Caco-2 (cell line): Measurements from ENCODE around the gene GOSR2. TPM values are rescaled to one million over a fixed set of nuclear protein-coding genes. Genes with fewer than 3 reads are reported as not detected.

Source experiments
- BruUV-seq: library from RNA; stranded (reverse); fragments of 400-500 nt; replicated peaks from 2 replicates; lab custom pipeline; 2021; lab: Mats Ljungman, UMichigan
- CTCF ChIA-PET: fragments of 300-600 bp; sonication (Branson Sonifier 250); formaldehyde crosslinking; loops from one replicate; lab custom pipeline; 2022; ENCODE audit warnings: antibody characterized with exemption; lab: Charles Lee
- POLR2A ChIA-PET: fragments of 300-600 bp; sonication (Branson Sonifier 250); formaldehyde crosslinking; loops from one replicate; lab custom pipeline; 2022; ENCODE audit warnings: antibody characterized with exemption; lab: Charles Lee
- DNase-seq, 2 experiments: peaks; one replicate each; pipeline versions ENCODE4 v3.0.0 to v3.0.0-alpha.2; 2020 to 2022
- H3K27me3 ChIP-seq: replicated peaks from 2 replicates; pipeline ENCODE4 v1.6.0; 2011; ENCODE audit warnings: low read length; ENCODE audit not compliant: control insufficient read depth, insufficient read depth
- H3K36me3 ChIP-seq: 2 replicates; pipeline ENCODE4 v1.5.1; 2011; ENCODE audit warnings: low read length; ENCODE audit not compliant: control insufficient read depth, insufficient read depth
- H3K4me1 ChIP-seq: fragments of 250-450 bp; sonication (Bioruptor Pico); 2 replicates; pipeline ENCODE4 v1.5.1; 2020; ENCODE audit warnings: mild to moderate bottlenecking
- H3K4me3 ChIP-seq: 2 replicates; pipeline ENCODE4 v1.5.1; 2011; ENCODE audit warnings: low read depth, mild to moderate bottlenecking, control low read depth, low read length
- H3K9me3 ChIP-seq: fragments of 250-450 bp; sonication (Bioruptor Pico); 2 replicates; pipeline ENCODE4 v1.5.1; 2020; ENCODE audit warnings: mild to moderate bottlenecking, moderate library complexity
- H3K27ac Mint-ChIP-seq: one replicate; pipeline ENCODE4 v1.8.0; 2022; ENCODE audit warnings: mixed read lengths; ENCODE audit not compliant: unreplicated experiment
- H3K27me3 Mint-ChIP-seq: one replicate; pipeline ENCODE4 v1.8.0; 2022; ENCODE audit warnings: mixed read lengths; ENCODE audit not compliant: insufficient read depth, unreplicated experiment
- H3K36me3 Mint-ChIP-seq: one replicate; pipeline ENCODE4 v1.8.0; 2022; ENCODE audit warnings: mild to moderate bottlenecking, mixed read lengths; ENCODE audit not compliant: insufficient read depth, unreplicated experiment
- H3K4me1 Mint-ChIP-seq: one replicate; pipeline ENCODE4 v1.8.0; 2022; ENCODE audit warnings: low read depth, mixed read lengths; ENCODE audit not compliant: unreplicated experiment
- H3K4me3 Mint-ChIP-seq: one replicate; pipeline ENCODE4 v1.8.0; 2022; ENCODE audit warnings: mild to moderate bottlenecking, moderate library complexity, mixed read lengths; ENCODE audit not compliant: unreplicated experiment
- H3K9me3 Mint-ChIP-seq: one replicate; pipeline ENCODE4 v1.8.0; 2022; ENCODE audit warnings: mixed read lengths; ENCODE audit not compliant: unreplicated experiment
- CTCF ChIP-seq, 2 experiments: fragments of 200-600 bp in 1 of 2; IDR thresholded peaks; 1 replicate in 1 of 2; 2 replicates in 1 of 2; pipeline versions ENCODE4 v1.5.1 to v1.8.0; 2011 to 2022; ENCODE audit warnings: antibody characterized with exemption in 1 of 2, control low read depth in 1 of 2, inconsistent platforms in 1 of 2, low read depth in 1 of 2, low read length in 1 of 2, mild to moderate bottlenecking in 1 of 2, moderate library complexity in 1 of 2; ENCODE audit not compliant: insufficient read depth in 1 of 2, severe bottlenecking in 1 of 2, unreplicated experiment in 1 of 2
- intact Hi-C: fragments of 100-400 bp; cut with micrococcal nuclease; formaldehyde crosslinking; loops from one replicate; pipeline ENCODE4 v1.10.0; 2022; ENCODE audit not compliant: unreplicated experiment
- total RNA-seq: library from RNA; stranded (reverse); gene quantifications from 2 replicates; pipeline ENCODE4 v1.2.3, GENCODE V29; 2022

Gene GOSR2
- total RNA-seq, 1 experiment from 2014 or later, result 84.0 TPM

- Mint-ChIP-seq H3K27me3 (no peaks in the 10 kb centered on the region), H3K4me3 (peak overlapping the region; percentile 93), H3K36me3 (peaks cover 12% of the 10 kb centered on the region), H3K4me1 (peaks cover under 1% of the 10 kb centered on the region), H3K27ac (peak overlapping the region; percentile 100), H3K9me3 (no peaks in the 10 kb centered on the region)
- peaks cover 18% of the 10 kb centered on the region for H3K4me1 ChIP-seq
- no peak for DNase-seq
- BruUV-seq, result TSS peak; percentile 80
- no peaks in the 10 kb centered on the region for H3K36me3 ChIP-seq
- TF ChIP-seq CTCF (IDR thresholded peaks at IDR 0.05; ENCODE audit: insufficient read depth in 1 of 2, low read depth in 1 of 2, low read length in 1 of 2, severe bottlenecking in 1 of 2, unreplicated experiment in 1 of 2), result no peak
- CTCF ChIA-PET, result no interaction called here
- H3K27me3 ChIP-seq, result no peaks in the 10 kb centered on the region
- intact Hi-C loops, result loop anchor here (5.0 kb wide), 1 partner anchor 70 kb away; the partner anchor contains the start of gene WNT9B
- H3K4me3 ChIP-seq, result peak overlapping the region; percentile 89
- POLR2A ChIA-PET, result no interaction called here
- no peaks in the 10 kb centered on the region for H3K9me3 ChIP-seq
Measured at GRCh38 chr17:46922487-46922803, 515 bp upstream of the GOSR2 start.

GRCh38 chr17:46925185-46925868, 2.4 kb downstream of the GOSR2 start:
- peaks cover 2% of the 10 kb centered on the region; the same call in 1 of the 2 replicates for H3K36me3 ChIP-seq
- ChIA-PET CTCF (no interaction called here), POLR2A (no interaction called here)
- no peaks in the 10 kb centered on the region for H3K9me3 Mint-ChIP-seq
- H3K4me1 Mint-ChIP-seq, result peaks cover 15% of the 10 kb centered on the region
- H3K4me3 ChIP-seq, result no peak overlapping the region
- BruUV-seq, result no TSS peak
- H3K27me3 ChIP-seq, result no peaks in the 10 kb centered on the region
- H3K27ac Mint-ChIP-seq, result no peak overlapping the region
- intact Hi-C loops, result no loop called here
- peaks cover 24% of the 10 kb centered on the region for H3K36me3 Mint-ChIP-seq
- DNase-seq, result no peak
- peaks cover 18% of the 10 kb centered on the region for H3K4me1 ChIP-seq
- no peaks in the 10 kb centered on the region for H3K27me3 Mint-ChIP-seq
- TF ChIP-seq CTCF (IDR thresholded peaks at IDR 0.05; ENCODE audit: insufficient read depth in 1 of 2, low read depth in 1 of 2, low read length in 1 of 2, severe bottlenecking in 1 of 2, unreplicated experiment in 1 of 2), result no peak
- no peak overlapping the region for H3K4me3 Mint-ChIP-seq
- H3K9me3 ChIP-seq, result no peaks in the 10 kb centered on the region

GRCh38 chr17:46928467-46929261, 5.7 kb downstream of the GOSR2 start:
- H3K27me3 Mint-ChIP-seq, result no peaks in the 10 kb centered on the region
- CTCF ChIA-PET, result no interaction called here
- H3K27ac Mint-ChIP-seq, result no peak overlapping the region
- no peaks in the 10 kb centered on the region for H3K9me3 Mint-ChIP-seq
- no peak overlapping the region for H3K4me3 Mint-ChIP-seq
- peaks cover 51% of the 10 kb centered on the region for H3K36me3 Mint-ChIP-seq
- intact Hi-C loops, result no loop called here
- no peak for DNase-seq
- Histone ChIP-seq H3K4me3 (no peak overlapping the region), H3K36me3 (peaks cover 7% of the 10 kb centered on the region), H3K27me3 (no peaks in the 10 kb centered on the region), H3K4me1 (peaks cover 18% of the 10 kb centered on the region), H3K9me3 (no peaks in the 10 kb centered on the region)
- peaks cover 15% of the 10 kb centered on the region for H3K4me1 Mint-ChIP-seq
- POLR2A ChIA-PET, result no interaction called here
- BruUV-seq, result no TSS peak
- no peak for TF ChIP-seq CTCF (IDR thresholded peaks at IDR 0.05; ENCODE audit: insufficient read depth in 1 of 2, low read depth in 1 of 2, low read length in 1 of 2, severe bottlenecking in 1 of 2, unreplicated experiment in 1 of 2)
